Limb (tissue), 2 donors: ENCODE results near the gene FHDC1.

ENCODE experiments used
- DNase-seq, 2 donors: peaks; one replicate each; pipeline ENCODE4 v3.0.0-alpha.2; 2016; ENCODE audit errors: extremely low spot score in 2 of 2

The FHDC1 gene

DNA sequence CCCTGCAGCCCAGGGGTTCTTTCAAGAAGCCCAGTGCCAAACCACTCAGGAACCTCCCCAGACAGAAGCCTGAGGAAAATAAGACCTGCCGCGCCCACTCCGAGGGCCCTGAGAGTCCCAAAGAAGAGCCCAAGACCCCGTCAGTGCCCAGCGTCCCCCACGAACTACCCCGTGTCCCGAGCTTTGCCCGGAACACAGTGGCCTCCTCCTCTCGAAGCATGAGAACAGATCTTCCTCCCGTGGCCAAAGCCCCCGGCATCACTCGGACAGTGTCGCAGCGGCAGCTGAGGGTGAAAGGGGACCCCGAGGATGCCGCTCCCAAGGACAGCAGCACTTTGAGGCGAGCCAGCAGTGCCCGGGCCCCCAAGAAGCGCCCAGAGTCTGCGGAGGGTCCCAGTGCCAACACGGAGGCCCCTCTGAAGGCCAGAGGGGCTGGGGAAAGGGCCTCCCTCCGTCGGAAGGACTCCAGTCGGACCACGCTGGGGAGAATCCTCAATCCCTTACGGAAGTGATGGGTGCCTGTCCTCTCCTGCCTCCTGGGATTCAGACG lies 40.2 kb downstream of the FHDC1 start:
- no peak for DNase-seq

GRCh38 chr4:152979731-152980330 lies 43.7 kb downstream of the FHDC1 start:
- DNase-seq: no peak

- no peak for DNase-seq
Measured at GRCh38 chr4:152981278-152981677, 45.2 kb downstream of the FHDC1 start.

DNA sequence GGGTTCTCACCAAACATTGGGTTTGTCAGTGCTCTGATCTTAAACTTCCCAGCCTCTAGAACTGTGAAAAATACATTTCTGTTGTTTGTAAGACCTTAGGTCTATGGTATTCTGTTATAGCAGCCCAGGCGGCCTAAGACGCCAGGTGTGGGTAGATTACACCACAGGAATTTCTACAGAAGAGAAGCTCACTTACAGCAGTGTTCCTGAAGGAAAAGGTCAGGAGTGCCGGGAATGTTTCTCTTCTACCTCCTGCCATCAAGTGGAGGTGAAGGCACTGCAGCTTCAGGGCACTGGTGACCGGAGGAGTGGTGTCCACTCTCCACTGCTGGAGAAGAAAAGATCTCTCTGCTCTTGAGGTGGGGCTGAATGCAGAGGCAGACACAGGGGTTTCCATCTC lies 45.7 kb downstream of the FHDC1 start:
- DNase-seq: no peak

- DNase-seq: no peak
Measured at GRCh38 chr4:152983221-152983620, 47.1 kb downstream of the FHDC1 start.

DNA sequence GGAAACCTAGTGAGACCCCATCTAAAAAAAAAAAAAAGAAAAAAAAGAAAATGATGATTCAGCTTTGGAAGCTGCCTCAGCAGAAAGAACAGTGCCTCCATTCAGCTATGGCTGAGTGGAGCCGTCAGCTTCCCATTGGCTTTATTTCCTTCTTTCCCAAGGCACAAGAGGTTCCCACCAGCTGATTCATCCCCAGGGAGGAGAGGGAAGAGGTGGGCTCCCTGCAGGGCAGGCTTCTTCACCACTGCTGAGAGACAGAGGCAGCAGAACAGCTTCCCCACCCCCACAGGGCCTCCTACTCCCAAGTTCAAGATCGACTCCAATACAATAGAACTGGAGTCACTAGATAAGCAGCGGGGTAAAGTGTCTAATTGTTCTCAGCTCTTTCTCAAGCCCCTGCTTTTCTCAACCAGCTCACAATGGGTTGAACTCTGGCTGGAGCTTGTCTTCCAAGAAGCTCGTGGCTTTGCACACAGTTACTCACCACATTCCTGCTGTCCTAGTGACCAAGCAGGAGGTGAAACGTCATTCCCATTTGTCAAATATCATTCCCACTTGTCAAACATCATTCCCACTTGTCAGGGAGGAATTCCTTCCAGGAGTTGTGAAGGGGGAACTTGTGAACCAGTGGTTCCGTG lies 47.8 kb downstream of the FHDC1 start:
- DNase-seq: no peak

DNA sequence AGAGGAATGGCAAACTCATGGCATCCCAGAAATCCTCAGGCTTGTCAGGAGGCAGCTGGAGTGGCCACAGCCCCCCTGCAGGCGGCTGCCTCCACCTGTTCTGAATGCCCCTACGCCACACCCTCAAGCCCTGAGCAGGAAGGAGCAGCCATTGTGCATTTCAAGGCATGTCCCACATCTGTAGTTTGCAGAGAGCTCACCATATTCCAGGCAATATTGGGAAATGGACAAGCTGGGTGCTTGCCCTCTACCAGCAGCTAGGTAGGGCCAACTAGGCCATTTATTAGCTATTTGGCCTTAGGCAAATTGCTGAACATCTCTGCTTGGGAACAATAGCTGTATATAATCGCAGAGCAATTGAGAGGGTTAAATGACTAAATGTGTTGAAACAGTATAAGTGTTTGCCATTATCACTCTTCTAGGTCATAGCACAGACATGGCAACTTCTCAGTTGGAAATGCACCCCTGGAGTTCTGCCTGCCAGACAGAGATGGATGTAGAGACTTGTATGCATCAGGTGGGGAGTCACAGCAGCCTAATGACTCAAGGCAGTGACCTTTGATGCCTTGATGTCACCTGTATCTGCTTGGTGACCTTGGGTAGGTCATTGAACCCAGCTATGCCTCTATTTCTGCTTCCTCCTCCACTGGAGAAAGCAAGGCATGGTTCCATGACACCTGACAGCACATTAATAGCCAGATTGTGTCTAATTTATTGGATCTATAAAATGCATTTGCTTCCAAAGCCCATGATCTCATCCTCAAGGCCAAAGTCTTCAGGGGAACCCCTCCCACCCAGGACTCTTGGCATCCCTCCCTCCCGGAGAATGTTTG lies 52.8 kb downstream of the FHDC1 start:
- DNase-seq: no peak

DNA sequence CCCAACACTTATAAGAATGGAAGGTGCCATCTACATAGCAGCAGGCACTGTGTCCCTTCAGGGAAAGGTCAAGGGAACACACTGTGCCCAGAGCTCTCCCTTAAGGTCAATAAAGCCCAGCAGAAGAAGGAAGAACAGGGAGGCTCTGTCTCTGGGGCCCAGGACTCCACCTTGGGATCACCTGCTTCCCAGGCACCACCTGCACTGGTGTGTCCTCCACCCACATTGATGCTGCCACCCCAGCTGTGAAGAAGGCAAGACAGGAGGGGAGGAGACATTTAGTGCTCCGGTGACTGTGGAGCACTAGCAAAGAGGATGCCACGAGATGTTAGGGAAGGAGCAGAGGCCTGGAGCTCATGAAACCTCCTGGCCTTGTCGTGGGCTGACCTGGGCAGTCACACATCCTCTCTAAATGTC lies 53.4 kb downstream of the FHDC1 start:
- DNase-seq: no peak

- no peak for DNase-seq
Measured at GRCh38 chr4:152990471-152991131, 54.5 kb downstream of the FHDC1 start.

GRCh38 chr4:152991398-152991797 lies 55.3 kb downstream of the FHDC1 start:
- no peak for DNase-seq

DNA sequence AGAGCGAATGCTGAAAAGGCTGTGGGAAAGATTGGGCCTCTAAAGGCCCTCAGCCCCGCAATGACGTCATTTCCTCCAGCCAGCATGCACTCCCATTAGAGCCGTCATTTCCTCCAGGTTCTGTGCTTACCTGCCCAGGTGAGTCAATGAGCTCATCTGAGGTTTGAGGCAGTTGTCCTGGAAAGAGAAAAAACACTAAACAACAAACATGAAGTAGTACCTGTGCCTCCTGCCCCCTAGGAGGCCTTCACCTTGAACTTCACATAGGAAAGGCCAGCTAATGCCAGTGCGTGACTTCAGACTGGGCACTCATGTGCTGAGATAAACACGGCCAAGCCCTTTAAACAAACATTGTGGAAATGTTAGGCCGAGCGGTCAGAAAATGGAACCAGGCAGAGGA lies 55.9 kb downstream of the FHDC1 start:
- DNase-seq: no peak

GRCh38 chr4:152992466-152992865 lies 56.3 kb downstream of the FHDC1 start:
- DNase-seq: no peak

DNA sequence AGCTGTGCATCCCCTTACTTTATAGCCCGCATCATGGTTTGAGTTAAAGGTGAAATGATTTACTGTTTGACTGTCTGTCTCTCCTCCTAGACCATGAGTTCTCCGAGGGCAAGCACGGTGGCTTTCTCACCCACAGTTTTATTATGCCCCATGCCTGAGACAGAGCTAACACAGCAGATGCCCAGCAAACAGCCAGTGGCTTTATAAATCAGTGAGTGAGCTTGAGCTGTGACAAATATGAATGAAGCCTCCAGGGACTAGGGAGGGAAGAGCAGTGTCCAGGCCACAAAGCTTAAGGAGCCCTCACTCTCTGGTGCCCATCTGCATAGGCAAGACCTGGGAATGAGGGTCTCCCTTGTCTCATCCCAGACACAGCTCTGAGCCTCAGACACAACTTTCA lies 57.9 kb downstream of the FHDC1 start:
- DNase-seq: no peak

DNA sequence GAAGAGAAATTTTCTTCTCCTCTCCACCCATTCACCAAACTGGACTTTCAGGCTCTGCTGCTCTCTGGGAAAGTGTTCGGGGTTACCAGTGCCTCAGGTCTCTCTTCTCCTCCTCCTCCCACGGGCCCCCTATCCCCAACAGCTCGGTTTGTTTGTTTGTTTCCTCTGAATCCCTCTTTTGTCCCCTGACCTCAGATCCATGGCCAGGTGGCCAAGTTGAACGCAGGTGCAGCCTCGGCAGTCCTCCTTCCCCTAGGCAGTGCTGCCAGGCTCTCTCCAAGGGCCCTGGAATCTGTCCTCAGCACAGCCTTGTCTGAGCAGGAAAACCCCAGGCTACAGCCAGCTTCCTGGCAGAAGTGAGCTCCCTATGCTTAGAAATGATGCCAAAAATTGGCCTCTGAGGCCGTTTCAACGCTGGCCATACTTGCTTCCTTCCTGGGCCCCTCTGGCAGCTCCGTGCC lies 60.0 kb downstream of the FHDC1 start:
- no peak for DNase-seq

DNA sequence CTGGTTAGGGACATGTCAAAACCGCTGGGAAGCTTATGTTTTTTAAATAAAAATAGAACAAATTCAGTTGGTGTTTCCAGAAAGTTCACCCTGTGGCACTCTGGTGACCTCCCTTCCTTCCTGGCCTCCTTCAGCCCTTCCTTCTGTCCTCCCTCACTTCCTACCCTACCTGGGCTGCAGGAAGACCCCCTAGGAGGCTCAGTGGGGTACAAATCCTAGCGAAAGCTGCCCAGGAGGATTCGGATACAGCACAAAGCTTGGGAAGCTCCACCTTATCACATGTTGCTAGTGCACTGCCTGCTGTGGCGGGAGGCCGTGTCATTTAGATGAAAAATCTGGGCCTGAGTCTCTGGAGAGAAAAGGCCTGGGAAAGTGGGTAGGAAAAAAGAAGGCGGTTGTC lies 60.5 kb downstream of the FHDC1 start:
- DNase-seq: no peak

- no peak for DNase-seq
Measured at GRCh38 chr4:152997288-152997687, 61.2 kb downstream of the FHDC1 start.

GRCh38 chr4:152997771-152998487 lies 61.8 kb downstream of the FHDC1 start:
- no peak for DNase-seq

GRCh38 chr4:152998861-152999260 lies 62.7 kb downstream of the FHDC1 start:
- DNase-seq: no peak

DNA sequence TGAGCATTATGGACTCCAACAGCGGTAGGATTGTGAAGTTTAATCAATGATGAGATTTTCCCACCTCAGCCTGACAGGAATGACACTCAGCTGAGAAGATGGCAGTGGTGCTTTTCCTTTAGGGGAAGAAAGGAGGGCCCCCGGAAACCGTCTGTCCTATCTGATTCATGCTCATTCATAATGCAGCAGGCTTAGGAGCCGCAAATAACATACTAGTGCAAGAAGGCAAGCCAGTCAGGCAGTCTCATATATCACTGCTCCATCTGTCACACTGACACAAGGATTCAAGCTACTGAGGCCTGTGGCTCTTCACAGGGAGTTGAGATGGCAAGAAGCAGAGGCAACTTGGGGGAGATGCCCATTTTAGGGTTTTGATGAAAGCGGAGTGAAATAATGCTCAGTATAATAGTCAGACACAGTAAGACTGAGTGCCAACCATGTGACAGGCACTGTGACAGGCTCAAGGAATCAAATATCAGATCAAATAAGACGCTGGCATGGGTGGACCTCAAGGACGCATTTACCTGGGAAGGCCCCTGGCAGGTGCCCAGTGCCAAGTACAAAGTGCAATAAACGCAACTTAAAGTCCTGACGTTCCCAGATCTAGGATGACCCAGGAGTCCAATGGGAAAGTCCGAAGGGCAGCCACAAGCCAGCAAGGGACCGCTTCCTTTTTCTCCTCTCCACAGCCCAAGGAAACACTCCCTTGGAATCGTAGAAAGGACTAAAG lies 63.4 kb downstream of the FHDC1 start:
- DNase-seq: no peak

DNA sequence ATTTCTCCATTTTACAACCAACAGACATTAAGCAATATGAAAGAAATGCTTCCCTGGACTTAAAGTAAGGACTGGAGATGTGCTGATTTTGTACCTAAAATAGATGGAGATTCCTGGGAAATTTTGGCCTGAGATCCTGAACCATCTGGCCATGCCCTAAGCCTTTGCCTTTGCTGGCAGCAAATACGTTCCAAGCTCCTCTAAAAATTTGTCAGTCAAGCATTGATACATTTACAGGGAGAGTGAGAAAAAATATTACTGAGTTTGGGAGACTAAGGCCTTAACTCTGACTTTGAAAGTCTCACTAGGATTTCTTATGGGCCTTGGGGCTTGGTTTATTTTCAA lies 63.9 kb downstream of the FHDC1 start:
- DNase-seq: no peak

DNA sequence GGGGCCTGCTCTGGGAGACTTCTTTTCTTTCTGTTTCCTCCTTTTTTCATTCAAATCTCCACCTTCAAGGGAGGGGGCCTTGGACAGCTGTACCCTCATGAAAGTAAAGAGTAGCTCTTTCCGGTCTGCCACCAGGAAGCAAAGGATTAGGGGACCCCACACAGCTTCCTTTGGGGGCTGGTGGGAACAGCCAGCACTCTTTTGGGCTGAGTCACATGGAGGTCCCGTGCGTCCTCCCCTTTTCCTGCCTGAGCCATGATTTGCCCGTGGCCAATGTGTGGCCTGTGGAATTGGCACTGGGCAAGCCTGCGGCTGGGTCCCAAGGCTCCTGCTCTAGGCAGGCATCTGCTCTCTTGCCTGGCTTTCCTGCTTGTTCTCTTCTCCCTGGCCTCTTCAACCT lies 65.5 kb downstream of the FHDC1 start:
- DNase-seq: no peak
